Parathyroid adenoma (tissue), 2 donors: Measurements from ENCODE around the gene TCHHL1.

Source experiments
- H2AFZ ChIP-seq: fragments of 300-600 bp; sonication (generic); one replicate; pipeline ENCODE4 v1.7.0; 2017; ENCODE audit warnings: antibody characterized with exemption, mild to moderate bottlenecking
- H3K27ac ChIP-seq: fragments of 300-600 bp; sonication (generic); one replicate; pipeline ENCODE4 v1.7.0; 2017
- H3K27me3 ChIP-seq: fragments of 300-600 bp; sonication (generic); one replicate; pipeline ENCODE4 v1.7.0; 2017; ENCODE audit warnings: low read length; ENCODE audit not compliant: control insufficient read depth, insufficient read depth
- H3K36me3 ChIP-seq: fragments of 300-600 bp; sonication (generic); one replicate; pipeline ENCODE4 v1.7.0; 2017; ENCODE audit warnings: low read length; ENCODE audit not compliant: control insufficient read depth, insufficient read depth
- H3K4me1 ChIP-seq: fragments of 300-600 bp; sonication (generic); one replicate; pipeline ENCODE4 v1.7.0; 2017; ENCODE audit warnings: control low read depth
- H3K4me2 ChIP-seq: fragments of 300-600 bp; sonication (generic); one replicate; pipeline ENCODE4 v1.7.0; 2017; ENCODE audit warnings: low read length
- H3K4me3 ChIP-seq: fragments of 300-600 bp; sonication (generic); one replicate; pipeline ENCODE4 v1.7.0; 2017; ENCODE audit warnings: low read depth, low read length
- H3K79me2 ChIP-seq: fragments of 300-600 bp; sonication (generic); one replicate; pipeline ENCODE4 v1.7.0; 2017; ENCODE audit warnings: control low read depth
- H3K9ac ChIP-seq: fragments of 300-600 bp; sonication (generic); one replicate; pipeline ENCODE4 v1.7.0; 2017; ENCODE audit warnings: mild to moderate bottlenecking
- H3K9me3 ChIP-seq: fragments of 300-600 bp; sonication (generic); one replicate; pipeline ENCODE4 v1.7.0; 2017; ENCODE audit warnings: low read length; ENCODE audit not compliant: control insufficient read depth
- TF ChIP-seq, protein P1 (sequence below): fragments of 300-600 bp; sonication (generic); IDR thresholded peaks from one replicate; pipeline ENCODE4 v1.7.0; 2017; ENCODE audit warnings: antibody characterized with exemption, mild to moderate bottlenecking
- donor health status: primary hyperparathyroidism.

Gene TCHHL1

GRCh38 chr1:152038871-152039270, 50.0 kb downstream of the TCHHL1 start:
- no peak overlapping the region for H2AFZ ChIP-seq
- H3K79me2 ChIP-seq, result no peaks in the 10 kb centered on the region
- H3K4me2 ChIP-seq, result no peak overlapping the region
- no peaks in the 10 kb centered on the region for H3K27me3 ChIP-seq
- TF ChIP-seq, protein P1, sequence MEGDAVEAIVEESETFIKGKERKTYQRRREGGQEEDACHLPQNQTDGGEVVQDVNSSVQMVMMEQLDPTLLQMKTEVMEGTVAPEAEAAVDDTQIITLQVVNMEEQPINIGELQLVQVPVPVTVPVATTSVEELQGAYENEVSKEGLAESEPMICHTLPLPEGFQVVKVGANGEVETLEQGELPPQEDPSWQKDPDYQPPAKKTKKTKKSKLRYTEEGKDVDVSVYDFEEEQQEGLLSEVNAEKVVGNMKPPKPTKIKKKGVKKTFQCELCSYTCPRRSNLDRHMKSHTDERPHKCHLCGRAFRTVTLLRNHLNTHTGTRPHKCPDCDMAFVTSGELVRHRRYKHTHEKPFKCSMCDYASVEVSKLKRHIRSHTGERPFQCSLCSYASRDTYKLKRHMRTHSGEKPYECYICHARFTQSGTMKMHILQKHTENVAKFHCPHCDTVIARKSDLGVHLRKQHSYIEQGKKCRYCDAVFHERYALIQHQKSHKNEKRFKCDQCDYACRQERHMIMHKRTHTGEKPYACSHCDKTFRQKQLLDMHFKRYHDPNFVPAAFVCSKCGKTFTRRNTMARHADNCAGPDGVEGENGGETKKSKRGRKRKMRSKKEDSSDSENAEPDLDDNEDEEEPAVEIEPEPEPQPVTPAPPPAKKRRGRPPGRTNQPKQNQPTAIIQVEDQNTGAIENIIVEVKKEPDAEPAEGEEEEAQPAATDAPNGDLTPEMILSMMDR, result no peak
- no peaks in the 10 kb centered on the region for H3K36me3 ChIP-seq
- no peak overlapping the region for H3K9ac ChIP-seq
- H3K9me3 ChIP-seq, result no peaks in the 10 kb centered on the region
- H3K27ac ChIP-seq, result no peak overlapping the region
- peaks cover 10% of the 10 kb centered on the region for H3K4me1 ChIP-seq
- H3K4me3 ChIP-seq, result no peak overlapping the region

DNA sequence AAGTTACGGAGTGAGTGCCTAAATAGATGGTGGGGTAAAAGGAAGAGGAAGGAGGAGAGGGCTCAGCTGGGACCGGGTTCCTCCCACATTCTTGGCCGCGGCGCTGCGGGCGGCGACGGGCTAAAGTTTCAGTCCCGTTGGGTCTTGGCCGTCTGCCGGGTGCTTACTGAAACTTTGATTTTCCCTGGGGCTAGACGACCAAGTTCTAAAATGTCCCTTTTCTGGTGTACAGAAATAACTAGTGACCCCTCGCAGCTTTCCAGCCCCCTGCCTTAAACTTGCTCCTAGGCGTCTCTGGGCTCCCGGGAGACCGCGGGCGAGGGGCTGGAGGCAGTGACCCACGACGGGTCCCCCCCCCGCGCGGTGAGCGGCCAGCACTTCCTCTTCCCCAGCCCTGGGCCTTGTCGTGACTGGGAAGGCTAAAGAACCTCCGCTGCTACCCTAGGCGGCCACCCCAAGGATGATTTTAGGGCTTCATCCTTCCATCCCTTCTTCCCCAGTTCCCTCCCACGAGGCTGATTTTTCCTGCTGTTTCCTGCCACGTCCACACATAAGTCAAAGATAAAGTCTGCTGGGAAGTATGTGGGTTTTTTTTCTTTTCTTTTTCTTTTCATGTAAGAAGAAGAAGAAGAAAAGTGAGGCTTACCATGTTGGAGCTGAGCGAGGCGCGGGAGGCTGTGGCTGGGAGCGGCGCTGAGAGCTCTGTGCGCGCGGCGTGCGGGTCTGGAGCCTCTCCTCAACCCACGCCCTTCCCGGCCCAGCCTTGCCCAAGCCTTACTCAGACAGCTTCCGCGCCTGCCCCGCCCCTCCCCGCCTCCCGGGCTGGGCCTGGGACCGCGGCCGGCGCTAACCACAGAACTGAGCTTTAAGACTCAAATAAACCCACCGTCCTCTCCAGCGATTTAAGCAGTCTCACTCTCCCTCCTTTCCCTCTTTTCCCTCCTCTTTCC, 52.3 kb downstream of the TCHHL1 start, which contains the start of gene S100A11:
TSS of gene S100A11 (minus strand) at position 738 of the 950 bp plus-strand sequence. CDS start at position 649, 89 bp downstream.
- Histone ChIP-seq H3K36me3 (no peaks in the 10 kb centered on the region), H3K4me1 (peaks cover 21% of the 10 kb centered on the region), H3K4me2 (peak within 1 kb of the TSS; percentile 73), H3K4me3 (peak within 1 kb of the TSS; percentile 83), H3K27ac (peak within 1 kb of the TSS; percentile 100), H3K9ac (peak within 1 kb of the TSS; percentile 83), H2AFZ (peak within 1 kb of the TSS; percentile 87), H3K9me3 (no peaks in the 10 kb centered on the region), H3K79me2 (no peaks in the 10 kb centered on the region), H3K27me3 (no peaks in the 10 kb centered on the region)
- TF ChIP-seq, protein P1, result no peak

DNA sequence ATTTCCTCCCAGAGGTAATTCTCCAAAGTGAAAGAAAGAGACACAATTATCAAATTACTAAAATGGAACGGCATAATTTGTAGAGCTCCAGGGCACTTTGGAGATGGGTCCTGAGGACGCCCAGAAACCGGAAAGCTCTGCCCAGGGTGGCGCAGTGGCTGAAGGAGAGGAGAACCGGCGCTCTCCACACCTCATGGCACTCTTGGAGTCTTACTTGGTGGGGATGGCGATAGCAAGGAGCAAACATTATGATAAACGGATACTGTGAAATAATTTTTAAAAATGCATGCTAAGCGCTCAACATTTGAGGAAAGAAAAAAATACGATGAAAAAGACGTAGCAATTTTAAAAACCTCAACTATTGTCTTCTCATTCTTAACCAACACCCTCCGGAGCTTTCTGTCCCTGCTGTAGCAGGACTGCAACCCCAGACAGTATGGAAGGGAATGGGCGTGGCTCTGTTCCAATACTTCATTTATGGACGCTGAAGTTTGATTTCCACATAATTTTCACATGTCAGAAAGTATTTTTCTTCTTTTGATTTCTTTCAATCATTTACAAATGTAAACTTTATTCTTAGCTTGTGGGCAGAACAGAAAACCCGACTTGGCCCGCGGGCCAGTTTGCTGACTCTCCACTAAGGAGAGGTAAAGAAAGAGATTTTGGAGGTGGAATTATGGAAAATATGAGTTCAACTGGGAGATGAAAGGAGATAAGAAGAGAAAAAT, 53.2 kb downstream of the TCHHL1 start:
- no peaks in the 10 kb centered on the region for H3K36me3 ChIP-seq
- H3K9me3 ChIP-seq, result no peaks in the 10 kb centered on the region
- peak overlapping the region; percentile 83 for H3K9ac ChIP-seq
- peak overlapping the region; percentile 87 for H2AFZ ChIP-seq
- H3K27ac ChIP-seq, result peak overlapping the region; percentile 100
- H3K79me2 ChIP-seq, result no peaks in the 10 kb centered on the region
- TF ChIP-seq, protein P1, result no peak
- peaks cover 21% of the 10 kb centered on the region for H3K4me1 ChIP-seq
- H3K4me2 ChIP-seq, result peak overlapping the region; percentile 73
- H3K4me3 ChIP-seq, result peak overlapping the region; percentile 83
- H3K27me3 ChIP-seq, result no peaks in the 10 kb centered on the region

GRCh38 chr1:152034654-152035538, 54.0 kb downstream of the TCHHL1 start:
- Histone ChIP-seq H3K4me3 (peak overlapping the region; percentile 83), H3K9ac (peak overlapping the region; percentile 4), H3K79me2 (no peaks in the 10 kb centered on the region), H3K27ac (peak overlapping the region; percentile 100), H3K9me3 (no peaks in the 10 kb centered on the region), H3K4me1 (peaks cover 21% of the 10 kb centered on the region), H3K4me2 (peak overlapping the region; percentile 73), H3K36me3 (no peaks in the 10 kb centered on the region), H3K27me3 (no peaks in the 10 kb centered on the region), H2AFZ (peak overlapping the region; percentile 28)
- TF ChIP-seq, protein P1, result peak; percentile 57
